ENCODE results near the gene CFAP46.

DNA sequence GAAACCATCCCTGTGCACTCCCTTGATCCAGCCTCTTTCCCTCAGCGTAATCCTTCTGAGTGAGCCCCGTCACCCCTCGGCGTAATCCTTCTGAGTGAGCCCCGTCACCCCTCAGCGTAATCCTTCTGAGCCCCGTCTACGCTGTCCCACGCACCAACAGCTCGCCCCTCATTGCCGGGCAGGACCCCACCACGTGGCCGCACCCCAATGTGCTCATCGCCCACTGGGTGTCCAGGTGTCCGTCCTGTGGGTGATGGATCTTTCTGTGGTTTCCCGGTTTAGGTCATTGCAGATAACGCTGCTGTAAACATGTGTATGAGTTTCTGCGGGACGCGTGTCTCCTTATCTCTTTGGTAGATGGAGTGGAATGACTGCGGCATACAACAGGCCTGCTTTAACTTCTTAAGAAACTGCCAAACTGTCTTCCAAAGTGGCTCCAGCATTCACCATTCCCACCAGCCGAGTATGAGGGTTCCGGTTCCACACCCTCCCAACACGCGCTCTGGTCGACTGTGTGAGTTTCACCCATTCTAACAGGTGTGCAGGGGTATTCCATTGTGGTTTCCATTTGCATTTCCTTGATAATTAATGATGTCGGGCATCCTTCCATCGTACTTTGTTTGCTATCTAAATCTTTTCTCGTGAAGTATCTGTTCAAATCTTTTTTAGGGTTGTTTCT is 114.4 kb downstream of the CFAP46 start:
- TF ChIP-seq, protein P1, sequence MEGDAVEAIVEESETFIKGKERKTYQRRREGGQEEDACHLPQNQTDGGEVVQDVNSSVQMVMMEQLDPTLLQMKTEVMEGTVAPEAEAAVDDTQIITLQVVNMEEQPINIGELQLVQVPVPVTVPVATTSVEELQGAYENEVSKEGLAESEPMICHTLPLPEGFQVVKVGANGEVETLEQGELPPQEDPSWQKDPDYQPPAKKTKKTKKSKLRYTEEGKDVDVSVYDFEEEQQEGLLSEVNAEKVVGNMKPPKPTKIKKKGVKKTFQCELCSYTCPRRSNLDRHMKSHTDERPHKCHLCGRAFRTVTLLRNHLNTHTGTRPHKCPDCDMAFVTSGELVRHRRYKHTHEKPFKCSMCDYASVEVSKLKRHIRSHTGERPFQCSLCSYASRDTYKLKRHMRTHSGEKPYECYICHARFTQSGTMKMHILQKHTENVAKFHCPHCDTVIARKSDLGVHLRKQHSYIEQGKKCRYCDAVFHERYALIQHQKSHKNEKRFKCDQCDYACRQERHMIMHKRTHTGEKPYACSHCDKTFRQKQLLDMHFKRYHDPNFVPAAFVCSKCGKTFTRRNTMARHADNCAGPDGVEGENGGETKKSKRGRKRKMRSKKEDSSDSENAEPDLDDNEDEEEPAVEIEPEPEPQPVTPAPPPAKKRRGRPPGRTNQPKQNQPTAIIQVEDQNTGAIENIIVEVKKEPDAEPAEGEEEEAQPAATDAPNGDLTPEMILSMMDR (IDR thresholded peaks at IDR 0.05; ENCODE audit: borderline replicate concordance, extremely low read depth, low read length, poor library complexity, severe bottlenecking), result no peak
- TF ChIP-seq EZH2 (IDR thresholded peaks at IDR 0.05; ENCODE audit: borderline replicate concordance, low read depth, low read length, severe bottlenecking), result no peak
